KOPT-K1 (cell line): ENCODE data around the gene DIAPH2.

Experiments used
- H3K27ac ChIP-seq: fragments of 200-600 bp; sonication (generic); 2 replicates; pipeline ENCODE4 v1.5.1; 2016; ENCODE audit warnings: antibody characterized with exemption, mild to moderate bottlenecking, low read depth, low read length; ENCODE audit not compliant: poor library complexity, severe bottlenecking
- H3K36me3 ChIP-seq: fragments of 200-600 bp; sonication (generic); 2 replicates; pipeline ENCODE4 v1.5.1; 2017; ENCODE audit warnings: antibody characterized with exemption, mild to moderate bottlenecking, low read length, moderate library complexity; ENCODE audit not compliant: insufficient read depth
- H3K9me3 ChIP-seq: fragments of 200-600 bp; sonication (generic); 2 replicates; pipeline ENCODE4 v1.5.1; 2017; ENCODE audit warnings: antibody characterized with exemption, low read length, mild to moderate bottlenecking; ENCODE audit not compliant: insufficient read depth, poor library complexity, severe bottlenecking

The DIAPH2 gene

GRCh38 chrX:96909291-96909690 is 224.6 kb downstream of the DIAPH2 start:
- no peaks in the 10 kb centered on the region for H3K36me3 ChIP-seq
- H3K9me3 ChIP-seq: no peaks in the 10 kb centered on the region
- H3K27ac ChIP-seq: no peak overlapping the region

- Histone ChIP-seq H3K36me3 (no peaks in the 10 kb centered on the region), H3K9me3 (no peaks in the 10 kb centered on the region)
Observed at GRCh38 chrX:96918864-96919263, 234.2 kb downstream of the DIAPH2 start.

GRCh38 chrX:96919672-96920071 is 235.0 kb downstream of the DIAPH2 start:
- Histone ChIP-seq H3K9me3 (no peaks in the 10 kb centered on the region), H3K27ac (no peak overlapping the region), H3K36me3 (no peaks in the 10 kb centered on the region)

More at GRCh38 chrX:96918864-96919263, 234.2 kb downstream of the DIAPH2 start:
- H3K27ac ChIP-seq: no peak overlapping the region

- no peak overlapping the region for H3K27ac ChIP-seq
- no peaks in the 10 kb centered on the region for H3K9me3 ChIP-seq
- no peaks in the 10 kb centered on the region for H3K36me3 ChIP-seq
Observed at GRCh38 chrX:96924581-96924980, 239.9 kb downstream of the DIAPH2 start.

- H3K27ac ChIP-seq: no peak overlapping the region
- no peaks in the 10 kb centered on the region for H3K36me3 ChIP-seq
- no peaks in the 10 kb centered on the region for H3K9me3 ChIP-seq
Observed at GRCh38 chrX:96929036-96929435, 244.4 kb downstream of the DIAPH2 start.

GRCh38 chrX:96957718-96958117 is 273.1 kb downstream of the DIAPH2 start:
- H3K9me3 ChIP-seq: peaks cover 14% of the 10 kb centered on the region
- H3K27ac ChIP-seq: no peak overlapping the region
- H3K36me3 ChIP-seq: peaks cover 4% of the 10 kb centered on the region; the same call in 1 of the 2 replicates

- no peaks in the 10 kb centered on the region for H3K9me3 ChIP-seq
- H3K36me3 ChIP-seq: no peaks in the 10 kb centered on the region
- H3K27ac ChIP-seq: no peak overlapping the region
Observed at GRCh38 chrX:96971812-96972211, 287.2 kb downstream of the DIAPH2 start.

GRCh38 chrX:96978906-96979305 is 294.3 kb downstream of the DIAPH2 start:
- Histone ChIP-seq H3K27ac (no peak overlapping the region), H3K36me3 (no peaks in the 10 kb centered on the region), H3K9me3 (no peaks in the 10 kb centered on the region)

- H3K27ac ChIP-seq: no peak overlapping the region
- H3K36me3 ChIP-seq: no peaks in the 10 kb centered on the region
- H3K9me3 ChIP-seq: no peaks in the 10 kb centered on the region
Observed at GRCh38 chrX:96979766-96980165, 295.1 kb downstream of the DIAPH2 start.

GRCh38 chrX:96982161-96982560 is 297.5 kb downstream of the DIAPH2 start:
- Histone ChIP-seq H3K27ac (no peak overlapping the region), H3K9me3 (no peaks in the 10 kb centered on the region), H3K36me3 (no peaks in the 10 kb centered on the region)

GRCh38 chrX:96984538-96984937 is 299.9 kb downstream of the DIAPH2 start:
- no peak overlapping the region for H3K27ac ChIP-seq
- H3K9me3 ChIP-seq: no peaks in the 10 kb centered on the region
- H3K36me3 ChIP-seq: no peaks in the 10 kb centered on the region

GRCh38 chrX:96985046-96985445 is 300.4 kb downstream of the DIAPH2 start:
- no peaks in the 10 kb centered on the region for H3K9me3 ChIP-seq
- no peak overlapping the region for H3K27ac ChIP-seq
- H3K36me3 ChIP-seq: no peaks in the 10 kb centered on the region

GRCh38 chrX:96987228-96987627 is 302.6 kb downstream of the DIAPH2 start:
- Histone ChIP-seq H3K9me3 (no peaks in the 10 kb centered on the region), H3K36me3 (no peaks in the 10 kb centered on the region), H3K27ac (no peak overlapping the region)

GRCh38 chrX:96989830-96990571 is 305.4 kb downstream of the DIAPH2 start:
- no peak overlapping the region for H3K27ac ChIP-seq
- no peaks in the 10 kb centered on the region for H3K9me3 ChIP-seq
- no peaks in the 10 kb centered on the region for H3K36me3 ChIP-seq

- H3K36me3 ChIP-seq: no peaks in the 10 kb centered on the region
- no peaks in the 10 kb centered on the region for H3K9me3 ChIP-seq
- no peak overlapping the region for H3K27ac ChIP-seq
Observed at GRCh38 chrX:96994093-96994492, 309.5 kb downstream of the DIAPH2 start.

- Histone ChIP-seq H3K9me3 (no peaks in the 10 kb centered on the region), H3K36me3 (no peaks in the 10 kb centered on the region), H3K27ac (no peak overlapping the region)
Observed at GRCh38 chrX:96997196-96997595, 312.6 kb downstream of the DIAPH2 start.
